ENCODE data around the gene KIF1C.

- TF ChIP-seq, protein P1, sequence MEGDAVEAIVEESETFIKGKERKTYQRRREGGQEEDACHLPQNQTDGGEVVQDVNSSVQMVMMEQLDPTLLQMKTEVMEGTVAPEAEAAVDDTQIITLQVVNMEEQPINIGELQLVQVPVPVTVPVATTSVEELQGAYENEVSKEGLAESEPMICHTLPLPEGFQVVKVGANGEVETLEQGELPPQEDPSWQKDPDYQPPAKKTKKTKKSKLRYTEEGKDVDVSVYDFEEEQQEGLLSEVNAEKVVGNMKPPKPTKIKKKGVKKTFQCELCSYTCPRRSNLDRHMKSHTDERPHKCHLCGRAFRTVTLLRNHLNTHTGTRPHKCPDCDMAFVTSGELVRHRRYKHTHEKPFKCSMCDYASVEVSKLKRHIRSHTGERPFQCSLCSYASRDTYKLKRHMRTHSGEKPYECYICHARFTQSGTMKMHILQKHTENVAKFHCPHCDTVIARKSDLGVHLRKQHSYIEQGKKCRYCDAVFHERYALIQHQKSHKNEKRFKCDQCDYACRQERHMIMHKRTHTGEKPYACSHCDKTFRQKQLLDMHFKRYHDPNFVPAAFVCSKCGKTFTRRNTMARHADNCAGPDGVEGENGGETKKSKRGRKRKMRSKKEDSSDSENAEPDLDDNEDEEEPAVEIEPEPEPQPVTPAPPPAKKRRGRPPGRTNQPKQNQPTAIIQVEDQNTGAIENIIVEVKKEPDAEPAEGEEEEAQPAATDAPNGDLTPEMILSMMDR (IDR thresholded peaks at IDR 0.05): no peak
- TF ChIP-seq EZH2 (IDR thresholded peaks at IDR 0.05; ENCODE audit: borderline replicate concordance, insufficient read depth, low read depth, low read length, poor library complexity, severe bottlenecking): no peak
Observed at GRCh38 chr17:4972752-4973151, 25.0 kb upstream of the KIF1C start.
